Measurements from ENCODE around the gene GIMAP8. TPM values are rescaled to one million over a fixed set of nuclear protein-coding genes. Genes with fewer than 3 reads are reported as not detected.

GIMAP8 gene
- total RNA-seq, 2 donors from 2014 or later = 12.9 to 15.4 TPM

DNA sequence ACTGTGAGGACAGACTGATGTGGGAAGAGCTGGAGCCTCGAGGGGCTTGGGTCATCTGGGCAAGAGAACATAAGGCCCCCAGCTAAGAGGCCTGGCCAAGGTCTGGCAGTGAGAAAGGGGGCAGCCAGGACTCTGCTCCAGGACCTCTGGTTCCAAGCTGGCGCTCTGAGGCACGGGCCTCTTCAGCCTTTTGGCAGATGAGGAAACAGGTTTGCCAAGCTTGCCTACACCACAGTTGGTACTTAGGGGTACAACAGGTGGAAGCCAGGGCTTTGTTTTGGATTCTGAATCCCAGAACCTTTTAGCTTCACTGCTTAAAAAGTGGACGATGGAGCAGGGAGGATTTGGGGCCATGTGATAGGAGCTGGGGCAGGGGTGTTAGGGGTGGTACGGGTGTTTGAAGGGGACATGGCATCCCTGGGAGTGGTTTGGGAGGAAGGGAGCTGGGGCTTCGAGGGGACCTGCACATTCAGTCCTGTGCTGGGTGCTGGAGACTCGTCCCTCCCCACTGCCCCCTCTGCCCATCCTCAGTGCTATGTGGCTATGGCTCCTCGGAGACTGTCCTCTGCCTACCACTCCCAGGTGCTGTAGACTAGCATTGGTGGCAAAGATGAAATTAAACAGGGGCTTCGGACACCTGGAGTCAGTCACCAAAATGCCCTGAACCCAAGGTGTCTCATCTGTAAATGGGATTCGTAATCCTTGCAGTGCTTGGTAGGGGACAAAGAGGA lies 41.0 kb upstream of the GIMAP8 start:
- intact Hi-C loops (cut with DNase I) = loop anchor here in 1 of 2 donors (5.0 kb wide), 1 partner anchor 37 kb away; no protein-coding TSS in a partner anchor
- no peak for DNase-seq (ENCODE audit: low spot score)

DNA sequence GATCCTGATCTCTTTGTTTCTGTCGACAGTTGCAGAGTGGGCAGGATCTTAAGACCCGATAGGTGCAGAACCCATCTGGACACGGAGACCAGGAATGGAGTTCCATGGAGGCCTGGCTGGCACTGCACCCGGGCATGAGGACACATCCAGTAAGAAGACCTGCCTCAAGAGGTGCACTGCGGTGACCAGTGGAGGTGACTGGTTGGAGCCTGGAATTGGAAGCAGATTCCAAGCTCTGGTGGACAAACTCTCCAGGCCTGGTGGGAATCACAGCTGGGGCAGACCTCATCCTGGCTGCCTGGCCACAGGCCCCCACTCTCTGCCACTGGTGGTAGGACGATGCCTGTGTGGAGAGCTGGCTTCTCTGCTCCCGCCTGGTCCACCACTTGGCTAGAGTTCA lies 40.3 kb upstream of the GIMAP8 start:
- DNase-seq (ENCODE audit: low spot score) = no peak
- intact Hi-C loops (cut with DNase I) = no loop called here

DNA sequence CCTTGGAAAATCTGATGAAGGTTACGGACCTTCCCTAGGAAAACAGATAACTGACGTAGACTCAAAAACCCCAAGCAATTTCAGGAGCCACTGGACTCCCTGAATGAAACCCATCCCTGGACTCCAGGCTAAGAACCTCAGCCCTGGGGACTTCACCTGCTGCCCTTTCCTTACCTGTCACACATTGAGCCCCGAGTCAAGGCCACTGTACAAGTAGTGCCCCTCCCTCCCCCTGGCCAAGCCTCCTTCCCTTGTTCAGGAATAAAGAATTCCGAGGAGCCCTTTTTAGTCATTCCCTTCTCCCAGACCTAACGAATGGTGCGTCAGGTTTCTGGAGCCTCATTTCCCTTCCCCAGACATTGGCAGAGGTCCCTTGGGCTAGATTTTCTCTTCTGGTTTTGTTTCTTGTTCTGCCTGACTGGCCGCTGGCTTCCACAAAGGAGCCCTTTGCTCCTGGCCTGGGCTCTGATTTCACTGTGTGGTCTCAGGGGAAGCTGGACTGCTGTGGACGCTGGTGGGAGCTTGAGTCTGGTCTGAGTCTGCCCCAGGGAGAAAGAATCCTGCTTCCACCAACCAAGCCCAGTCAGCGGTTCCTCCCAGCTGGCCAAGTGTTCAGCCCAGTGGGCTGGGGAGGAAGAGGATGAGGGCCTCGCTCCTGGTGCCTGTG lies 39.6 kb upstream of the GIMAP8 start:
- no peak for DNase-seq (ENCODE audit: low spot score)
- intact Hi-C loops (cut with DNase I) = no loop called here

DNA sequence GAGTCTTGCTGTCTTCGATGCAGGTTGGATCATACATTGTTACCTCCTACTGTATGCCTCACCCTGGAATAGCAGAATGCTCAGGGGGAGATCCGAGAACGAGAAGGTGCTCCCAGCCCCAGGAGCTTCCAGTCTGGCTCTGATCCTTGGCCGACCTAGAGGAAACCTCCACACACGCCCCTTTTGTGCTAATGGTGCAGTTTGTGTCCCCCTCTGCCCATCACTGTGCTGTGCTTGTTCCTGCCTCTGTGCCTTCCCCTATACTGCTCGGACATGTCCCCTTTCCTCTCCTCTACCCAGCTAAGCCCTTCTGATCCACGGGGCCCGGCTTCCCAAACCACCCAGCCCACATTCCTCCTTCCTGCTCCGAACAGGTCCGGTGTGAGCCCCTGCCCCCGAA lies 38.8 kb upstream of the GIMAP8 start:
- no peak for DNase-seq (ENCODE audit: low spot score)
- intact Hi-C loops (cut with DNase I) = no loop called here

DNA sequence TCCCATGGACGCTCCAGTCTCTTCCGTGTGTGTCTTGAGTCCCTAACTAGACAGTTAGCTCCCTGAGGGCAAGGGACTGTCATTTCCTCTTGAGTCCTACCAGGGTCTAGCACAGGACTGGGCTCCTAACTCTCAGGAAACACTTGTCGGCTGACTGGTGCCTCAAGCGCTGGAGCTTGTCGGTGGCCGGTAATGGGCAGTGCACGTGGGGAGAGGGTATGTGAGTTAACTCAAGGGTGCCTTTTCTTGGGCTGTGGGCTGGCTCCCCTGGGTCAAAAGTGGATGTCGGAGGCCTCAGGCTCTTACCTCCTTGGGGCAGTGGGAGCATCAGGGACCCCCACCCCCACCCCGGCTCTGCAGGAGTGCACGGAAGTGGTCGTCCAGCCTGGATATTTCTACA lies 38.4 kb upstream of the GIMAP8 start:
- intact Hi-C loops (cut with DNase I) = no loop called here
- no peak for DNase-seq (ENCODE audit: low spot score)

DNA sequence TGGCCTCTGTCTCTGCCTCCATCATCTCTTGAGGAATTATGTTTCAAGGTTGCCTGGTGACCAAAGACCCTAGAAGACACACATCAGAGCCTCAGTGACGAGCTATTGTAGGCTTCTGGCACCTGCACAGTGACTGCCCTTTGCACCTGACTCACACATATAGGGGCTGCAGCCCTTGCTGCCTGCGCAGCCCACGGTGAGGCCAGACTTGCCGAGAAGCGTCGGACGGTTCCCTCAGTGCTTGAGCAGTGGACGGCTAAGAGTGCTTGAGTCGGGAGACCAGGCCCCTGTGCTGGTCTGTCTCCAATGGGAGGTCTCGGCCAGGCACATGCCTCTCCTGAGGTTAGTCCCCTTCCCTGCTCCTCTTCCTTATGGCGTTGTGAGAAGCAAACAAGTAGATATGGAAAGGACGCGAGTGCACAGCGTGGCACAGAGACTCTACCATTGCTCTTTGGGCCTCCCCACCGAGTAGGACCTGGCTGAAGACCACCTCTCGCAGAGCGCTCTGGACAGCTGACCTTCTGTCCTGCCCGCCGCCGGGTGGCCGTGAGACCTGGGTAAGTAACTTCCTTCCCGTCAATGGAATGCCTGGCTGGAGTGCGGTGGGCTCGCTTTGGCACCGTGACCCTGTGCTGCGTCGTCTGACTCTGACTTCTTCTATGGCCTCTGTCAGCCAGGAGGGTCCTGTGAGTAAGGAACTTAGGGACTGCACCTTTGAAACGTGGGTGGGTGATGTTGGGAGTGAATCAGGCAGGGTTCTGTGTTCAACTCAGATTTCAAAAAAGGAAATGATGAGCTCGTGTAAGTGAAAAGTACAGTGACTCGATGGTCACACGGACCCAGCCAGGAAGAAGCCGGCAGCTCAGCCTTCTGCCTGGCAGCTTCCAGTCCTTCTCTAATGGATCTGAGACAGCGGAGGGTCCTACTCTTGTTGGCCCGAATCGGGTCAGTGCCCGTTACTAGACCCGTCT lies 37.6 kb upstream of the GIMAP8 start:
- intact Hi-C loops (cut with DNase I) = no loop called here
- no peak for DNase-seq (ENCODE audit: low spot score)

DNA sequence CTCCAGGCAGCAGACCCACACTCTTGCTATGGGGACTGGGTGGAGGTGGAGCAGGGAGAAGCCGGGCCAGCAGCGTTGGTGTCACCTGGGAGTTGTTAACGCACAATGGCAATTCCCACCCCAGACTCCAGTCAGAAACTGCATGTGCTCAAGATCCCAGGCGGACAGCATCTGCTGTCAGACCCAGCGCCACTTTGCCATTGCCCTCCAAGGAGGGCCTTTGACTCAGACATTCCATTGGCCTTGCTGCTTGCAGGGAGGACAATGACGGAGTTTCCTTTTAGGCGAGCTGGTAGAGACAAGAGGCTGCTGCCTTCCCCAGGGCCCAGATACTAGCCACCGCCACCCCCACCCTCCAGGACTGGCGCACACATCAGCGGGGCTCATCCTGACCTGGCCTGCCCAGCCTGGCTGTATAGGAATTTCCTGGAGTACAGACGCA lies 36.8 kb upstream of the GIMAP8 start:
- DNase-seq (ENCODE audit: low spot score) = no peak
- intact Hi-C loops (cut with DNase I) = no loop called here

DNA sequence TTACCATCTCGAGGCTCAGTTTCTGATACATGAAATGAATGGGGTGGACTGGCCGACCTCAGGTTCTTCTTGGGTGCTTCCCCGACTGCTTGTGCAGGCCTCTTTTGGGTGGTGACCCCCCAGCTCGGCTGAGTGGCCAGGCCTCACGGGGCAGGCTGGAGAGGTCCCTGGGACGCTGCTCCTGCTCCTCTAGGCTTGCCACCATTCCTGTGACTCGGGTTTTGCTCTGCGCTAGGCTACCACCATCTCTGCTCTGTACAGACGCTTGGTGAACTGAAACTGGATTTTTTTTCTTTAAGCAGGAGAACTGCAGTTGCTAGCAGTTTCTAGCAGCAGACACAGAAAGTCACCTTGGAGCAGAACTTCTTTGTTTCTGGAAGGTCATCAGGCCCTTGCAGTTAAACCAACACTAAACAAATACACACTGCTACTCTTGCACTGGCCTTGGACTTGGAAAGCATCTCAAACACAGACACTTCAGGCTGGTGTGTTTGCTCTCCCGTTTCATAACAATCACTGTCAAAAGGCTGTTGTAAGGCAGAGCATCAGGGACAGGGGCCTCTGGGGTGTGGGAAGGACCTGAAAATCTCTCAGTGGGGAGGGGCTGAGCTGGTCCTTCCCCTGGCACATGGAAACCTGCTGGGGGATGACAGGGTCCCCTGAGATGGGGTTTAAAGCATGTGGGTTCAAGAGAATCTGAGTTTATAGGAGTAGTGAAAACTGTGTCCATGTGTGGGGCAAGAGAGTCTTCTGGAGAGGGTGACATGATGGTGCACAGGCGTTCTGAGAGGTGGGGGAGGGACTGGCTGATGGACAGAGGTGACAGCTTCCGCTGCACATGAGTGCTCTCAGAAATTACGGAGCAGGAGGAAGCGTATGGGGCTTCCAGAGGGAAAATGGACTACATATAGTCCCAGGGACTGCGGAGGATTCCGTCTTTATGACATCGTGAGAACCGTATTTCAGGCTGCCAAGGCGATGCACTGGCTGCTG lies 35.0 kb upstream of the GIMAP8 start:
- no peak for DNase-seq (ENCODE audit: low spot score)
- intact Hi-C loops (cut with DNase I) = no loop called here

DNA sequence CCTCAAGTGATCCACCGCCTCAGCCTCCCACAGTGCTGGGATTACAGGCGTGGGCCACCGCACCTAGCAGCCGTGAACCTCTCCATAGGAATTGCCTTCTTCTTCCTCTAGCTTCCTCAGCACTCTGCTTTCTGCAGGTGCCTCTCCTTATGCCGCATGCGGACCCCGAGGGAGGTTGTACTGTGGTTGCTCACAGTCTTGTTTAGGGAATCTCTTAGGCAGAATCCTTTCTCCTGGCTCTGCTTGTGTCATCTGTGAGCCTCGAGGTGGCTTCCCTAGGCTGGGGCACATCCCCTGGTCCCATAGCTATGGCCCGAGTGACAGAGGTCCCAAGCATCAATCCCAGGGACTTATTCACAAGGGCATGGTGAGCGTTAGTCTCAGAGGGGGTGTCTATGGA lies 33.2 kb upstream of the GIMAP8 start:
- intact Hi-C loops (cut with DNase I) = no loop called here
- DNase-seq (ENCODE audit: low spot score) = no peak

DNA sequence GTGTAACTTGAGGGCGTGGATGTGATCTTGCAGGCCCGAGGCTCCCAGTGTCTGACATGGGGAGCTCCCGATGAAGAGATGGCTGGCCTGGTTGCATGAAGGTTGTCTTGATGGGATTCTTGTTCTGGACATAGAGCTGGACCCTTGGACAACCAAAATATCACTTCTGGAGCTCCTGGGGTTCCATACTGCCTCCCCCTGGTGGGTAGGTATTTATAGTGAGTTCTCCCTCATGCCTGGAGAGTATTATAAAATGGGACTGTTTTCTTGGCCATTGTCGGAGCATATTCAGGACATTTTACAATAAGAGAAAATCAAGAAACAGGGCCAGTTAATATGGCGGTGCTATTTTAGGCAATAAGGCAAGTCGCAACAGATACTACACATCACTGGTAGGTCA lies 32.6 kb upstream of the GIMAP8 start:
- DNase-seq (ENCODE audit: low spot score) = no peak
- intact Hi-C loops (cut with DNase I) = no loop called here

DNA sequence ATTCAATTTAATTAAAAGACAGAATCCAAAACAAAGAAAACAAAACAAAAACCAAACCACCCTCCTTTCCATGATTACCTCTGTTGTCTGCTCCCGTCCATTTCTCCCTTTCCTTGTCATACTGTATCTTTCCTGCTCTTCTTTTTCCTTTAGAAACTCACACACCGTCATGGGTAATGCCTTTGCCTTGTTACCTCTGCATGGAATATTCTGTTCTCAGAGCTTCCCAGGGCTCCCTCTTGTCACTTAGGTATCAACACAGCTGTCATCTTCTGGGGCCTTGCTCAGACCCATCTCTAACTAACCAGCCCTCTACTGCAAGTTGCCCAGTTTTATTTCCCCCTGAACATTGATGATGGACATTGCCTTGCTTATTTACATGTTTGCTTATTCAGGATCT lies 30.2 kb upstream of the GIMAP8 start:
- intact Hi-C loops (cut with DNase I) = no loop called here
- no peak for DNase-seq (ENCODE audit: low spot score)

DNA sequence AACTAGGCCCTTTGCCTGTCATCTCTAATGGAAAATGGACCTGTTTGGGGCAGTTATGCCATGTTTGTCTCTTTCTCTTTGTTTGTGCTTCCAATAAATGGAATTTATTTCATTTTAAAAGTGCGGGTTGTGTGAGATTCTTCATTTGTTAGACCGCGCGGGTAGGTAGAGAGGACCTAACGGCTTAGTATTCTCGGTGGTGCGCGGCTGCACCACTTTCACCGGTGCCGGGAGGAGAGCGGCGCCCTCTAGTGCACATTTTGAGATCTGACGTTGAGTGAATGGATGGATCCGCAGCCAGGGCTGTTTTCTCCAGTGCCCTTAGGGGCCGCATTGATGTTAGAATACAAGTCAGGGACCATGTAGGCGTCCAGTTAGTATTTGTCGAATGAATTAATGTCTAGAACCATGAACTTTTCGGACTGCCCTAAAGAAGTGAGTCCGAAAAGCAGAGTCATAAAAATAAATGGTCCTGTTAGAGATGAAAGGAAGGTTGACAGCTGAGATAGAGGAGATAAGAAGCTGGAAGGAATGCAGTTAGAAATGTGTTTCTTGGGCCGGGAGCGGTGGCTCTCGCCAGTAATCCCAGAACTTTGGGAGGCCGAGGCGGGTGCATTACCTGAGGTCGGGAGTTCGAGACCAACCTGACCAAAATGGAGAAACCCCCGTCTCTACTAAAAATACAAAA lies 29.3 kb upstream of the GIMAP8 start:
- intact Hi-C loops (cut with DNase I) = no loop called here
- peak; percentile 94 for DNase-seq (ENCODE audit: low spot score)

DNA sequence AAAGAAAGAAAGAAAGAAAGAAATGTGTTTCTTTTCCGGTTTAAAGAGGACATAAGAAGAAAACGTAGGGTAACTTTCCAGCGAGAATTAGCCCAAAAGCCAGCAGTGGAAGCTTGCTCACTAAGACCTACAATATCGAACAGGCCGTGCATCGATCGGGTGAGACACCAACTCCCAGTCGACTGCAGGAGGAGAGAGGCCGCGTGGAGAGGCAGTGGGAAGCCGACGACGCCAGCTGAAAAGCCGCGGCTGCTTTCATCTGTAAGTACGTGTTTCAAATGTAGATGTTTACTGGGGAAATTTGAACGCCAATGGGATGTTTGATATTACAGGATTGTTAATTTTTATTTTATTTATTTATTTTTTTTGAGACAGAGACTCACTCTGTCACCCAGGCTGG lies 28.6 kb upstream of the GIMAP8 start:
- DNase-seq (ENCODE audit: low spot score) = no peak
- intact Hi-C loops (cut with DNase I) = no loop called here

DNA sequence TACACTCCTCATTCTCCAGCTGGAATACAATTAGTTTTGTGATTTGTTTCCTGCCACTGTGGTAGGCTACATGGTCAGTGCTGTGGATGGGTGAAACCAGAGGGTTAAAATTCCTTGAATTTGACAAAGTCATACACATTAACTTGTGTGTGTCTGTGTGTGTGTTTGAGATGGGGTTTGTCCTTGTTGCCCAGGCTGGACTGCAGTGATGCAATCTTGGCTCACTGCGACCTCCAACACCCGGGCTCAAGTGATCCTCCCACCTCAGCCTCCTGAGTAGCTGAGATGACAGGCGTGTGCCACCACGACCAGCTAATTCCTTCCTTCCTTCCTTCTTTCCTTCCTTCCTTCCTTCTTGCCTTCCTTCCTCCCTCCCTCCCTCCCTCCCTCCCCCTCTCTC lies 24.8 kb upstream of the GIMAP8 start:
- intact Hi-C loops (cut with DNase I) = no loop called here

DNA sequence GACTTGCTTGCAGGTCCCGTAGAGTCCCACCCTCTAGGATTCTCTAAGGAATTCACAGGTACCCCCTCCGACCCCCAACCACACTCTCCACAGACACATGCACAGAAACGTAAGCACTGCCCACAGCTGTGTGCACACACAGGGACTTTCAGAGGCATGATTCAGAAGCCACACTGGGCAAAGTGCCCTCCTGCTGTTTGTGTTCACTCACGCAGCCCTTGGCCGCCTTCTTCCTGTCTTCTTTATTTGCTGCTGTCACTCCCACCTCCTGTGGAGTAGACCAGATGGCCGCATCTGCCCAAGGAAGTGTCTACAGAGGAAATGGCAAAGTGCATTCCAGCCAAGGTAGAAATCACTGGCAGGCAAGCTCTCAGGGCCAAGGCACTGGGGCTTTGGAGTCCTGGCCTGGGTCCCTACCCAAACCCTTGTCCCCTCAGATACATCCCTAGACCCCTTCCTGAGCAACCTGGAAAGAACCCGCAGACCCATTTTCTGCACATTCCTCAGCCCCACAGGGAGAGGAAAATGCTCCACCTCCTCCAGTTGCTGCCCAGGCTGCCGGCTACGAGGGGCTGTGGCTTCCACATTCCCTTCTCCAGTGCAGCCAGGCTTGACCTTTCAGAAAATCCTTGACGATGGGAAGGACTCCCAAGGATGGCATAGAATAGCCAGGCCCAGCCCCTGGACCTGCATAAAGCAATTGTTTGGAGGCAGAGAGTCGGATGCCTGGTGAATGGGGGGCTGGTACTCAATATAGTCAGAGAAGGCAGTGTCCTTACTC lies 21.6 kb upstream of the GIMAP8 start:
- peak; percentile 84 for DNase-seq (ENCODE audit: low spot score)
- intact Hi-C loops (cut with DNase I) = no loop called here

More for the DNA sequence above, 24.8 kb upstream of the GIMAP8 start:
- no peak for DNase-seq (ENCODE audit: low spot score)

DNA sequence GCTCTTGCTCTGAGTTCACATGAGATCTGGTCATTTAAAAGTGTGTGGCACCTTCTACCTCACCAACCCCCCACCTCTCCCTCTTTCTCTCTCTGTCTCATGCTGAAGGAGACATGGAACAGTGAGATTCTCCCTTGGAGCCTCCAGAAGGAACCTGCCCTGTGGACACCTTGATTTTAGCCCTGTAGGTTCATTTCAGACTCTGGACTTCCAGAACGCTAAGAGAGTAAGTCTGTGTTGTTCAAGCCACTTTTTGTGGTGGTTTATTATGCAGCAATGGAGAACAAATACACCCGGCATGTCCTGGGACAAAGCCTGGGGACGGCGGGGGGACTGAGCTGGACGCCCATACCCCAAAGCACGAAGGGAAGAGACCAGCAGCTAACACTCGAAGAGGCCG lies 20.7 kb upstream of the GIMAP8 start:
- intact Hi-C loops (cut with DNase I) = no loop called here

DNA sequence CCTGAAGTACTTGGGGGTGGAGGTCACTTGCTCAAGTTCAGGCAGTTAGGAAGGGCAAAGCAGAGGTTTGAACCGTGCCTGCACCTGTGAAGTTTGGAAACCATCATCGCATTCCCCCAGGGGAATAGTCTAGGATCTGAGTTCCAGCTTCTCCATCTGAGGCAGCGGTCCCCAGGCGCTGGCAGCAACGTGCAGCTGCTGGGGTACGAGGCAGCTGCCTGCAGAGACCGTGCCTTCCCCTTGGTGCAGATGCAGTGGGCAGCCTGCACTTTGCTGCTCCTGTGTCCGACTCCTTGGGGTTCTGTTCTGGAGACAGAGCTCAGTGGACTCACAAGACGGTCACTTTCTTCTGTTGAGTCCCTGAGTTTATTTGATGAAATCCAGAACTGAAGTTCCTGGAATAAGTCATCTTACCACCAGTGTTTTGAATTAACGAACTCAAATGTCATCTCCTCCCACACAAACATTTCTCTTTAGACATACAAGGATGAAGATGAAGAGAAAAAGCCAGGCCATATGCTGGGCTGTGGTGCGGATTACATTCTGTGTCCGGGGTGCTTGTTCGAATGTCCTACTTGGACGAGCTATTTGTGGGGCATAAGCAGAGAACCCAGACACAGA lies 19.9 kb upstream of the GIMAP8 start:
- DNase-seq (ENCODE audit: low spot score) = no peak
- intact Hi-C loops (cut with DNase I) = no loop called here

More for the DNA sequence above, 20.7 kb upstream of the GIMAP8 start:
- DNase-seq (ENCODE audit: low spot score) = no peak
